ENCODE measurements around the gene SND1. TPM values are rescaled to one million over a fixed set of nuclear protein-coding genes. Genes with fewer than 3 reads are reported as not detected.

The SND1 gene
- total RNA-seq, 3 donors from 2014 or later = 83.5 to 131 (median 120) TPM

- H3K36me3 ChIP-seq = no peaks in the 10 kb centered on the region
- no peaks in the 10 kb centered on the region for H3K9me3 ChIP-seq
- no peak overlapping the region for H3K27ac ChIP-seq
- H3K4me3 ChIP-seq = no peak overlapping the region
- DNase-seq (ENCODE audit: low spot score in 2 of 2) = no peak
- H3K4me1 ChIP-seq = no peaks in the 10 kb centered on the region
- no peak for TF ChIP-seq CTCF (IDR thresholded peaks at IDR 0.05)
- no peak for TF ChIP-seq POLR2AphosphoS5 (IDR thresholded peaks at IDR 0.05)
- no peak for TF ChIP-seq POLR2A (IDR thresholded peaks at IDR 0.05)
- intact Hi-C loops (cut with DNase I; ENCODE audit: low total_unique reads) = no loop called here
- H3K27me3 ChIP-seq = no peaks in the 10 kb centered on the region
Observed at GRCh38 chr7:127807340-127807739, 155.3 kb downstream of the SND1 start.

GRCh38 chr7:127807829-127808228, 155.8 kb downstream of the SND1 start:
- Histone ChIP-seq H3K4me3 (no peak overlapping the region), H3K27ac (no peak overlapping the region), H3K9me3 (no peaks in the 10 kb centered on the region), H3K36me3 (no peaks in the 10 kb centered on the region), H3K4me1 (no peaks in the 10 kb centered on the region), H3K27me3 (no peaks in the 10 kb centered on the region)
- TF ChIP-seq CTCF (IDR thresholded peaks at IDR 0.05) = no peak
- no peak for TF ChIP-seq POLR2A (IDR thresholded peaks at IDR 0.05)
- no peak for TF ChIP-seq POLR2AphosphoS5 (IDR thresholded peaks at IDR 0.05)
- intact Hi-C loops (cut with DNase I; ENCODE audit: low total_unique reads) = no loop called here
- DNase-seq (ENCODE audit: low spot score in 2 of 2) = no peak

GRCh38 chr7:127809261-127809702, 157.3 kb downstream of the SND1 start:
- no peaks in the 10 kb centered on the region for H3K4me1 ChIP-seq
- TF ChIP-seq POLR2AphosphoS5 (IDR thresholded peaks at IDR 0.05) (no peak), POLR2A (IDR thresholded peaks at IDR 0.05) (no peak), CTCF (IDR thresholded peaks at IDR 0.05) (no peak)
- H3K4me3 ChIP-seq = no peak overlapping the region
- H3K27me3 ChIP-seq = no peaks in the 10 kb centered on the region
- H3K36me3 ChIP-seq = no peaks in the 10 kb centered on the region
- H3K9me3 ChIP-seq = no peaks in the 10 kb centered on the region
- no peak for DNase-seq (ENCODE audit: low spot score in 2 of 2)
- H3K27ac ChIP-seq = no peak overlapping the region
- intact Hi-C loops (cut with DNase I; ENCODE audit: low total_unique reads) = no loop called here

- no peak overlapping the region for H3K4me3 ChIP-seq
- H3K36me3 ChIP-seq = no peaks in the 10 kb centered on the region
- no peaks in the 10 kb centered on the region for H3K4me1 ChIP-seq
- intact Hi-C loops (cut with DNase I; ENCODE audit: low total_unique reads) = no loop called here
- no peak for DNase-seq (ENCODE audit: low spot score in 2 of 2)
- no peak for TF ChIP-seq POLR2A (IDR thresholded peaks at IDR 0.05)
- no peak for TF ChIP-seq POLR2AphosphoS5 (IDR thresholded peaks at IDR 0.05)
- TF ChIP-seq CTCF (IDR thresholded peaks at IDR 0.05) = no peak
- no peaks in the 10 kb centered on the region for H3K27me3 ChIP-seq
- H3K9me3 ChIP-seq = no peaks in the 10 kb centered on the region
- H3K27ac ChIP-seq = no peak overlapping the region
Observed at GRCh38 chr7:127810113-127810512, 158.1 kb downstream of the SND1 start.

GRCh38 chr7:127810696-127811660, 159.0 kb downstream of the SND1 start:
- H3K4me1 ChIP-seq = no peaks in the 10 kb centered on the region
- H3K9me3 ChIP-seq = no peaks in the 10 kb centered on the region
- H3K27me3 ChIP-seq = no peaks in the 10 kb centered on the region
- no peak for DNase-seq (ENCODE audit: low spot score in 2 of 2)
- TF ChIP-seq POLR2AphosphoS5 (IDR thresholded peaks at IDR 0.05) (no peak), CTCF (IDR thresholded peaks at IDR 0.05) (no peak), POLR2A (IDR thresholded peaks at IDR 0.05) (no peak)
- no peak overlapping the region for H3K4me3 ChIP-seq
- intact Hi-C loops (cut with DNase I; ENCODE audit: low total_unique reads) = no loop called here
- H3K27ac ChIP-seq = no peak overlapping the region
- H3K36me3 ChIP-seq = no peaks in the 10 kb centered on the region

Data from breast epithelium (tissue), 4 donors.